ENCODE measurements around the gene SPTBN1. TPM values are rescaled to one million over a fixed set of nuclear protein-coding genes. Genes with fewer than 3 reads are reported as not detected.
"Not testable (repeated sequence)": the region's sequence is repeated elsewhere in the genome, so short reads cannot be mapped to it uniquely, and the experiment has no call there.

The SPTBN1 gene
- total RNA-seq, 1 donor from 2014 or later, result 391 TPM

- no peak for ATAC-seq (ENCODE audit: poor library complexity)
- intact Hi-C loops (cut with DNase I), result loop anchor here (10.0 kb wide), 1 partner anchor 309 kb away; no protein-coding TSS in a partner anchor
- DNase-seq, result no peak
Measured at GRCh38 chr2:54513363-54513715, 57.2 kb downstream of the SPTBN1 start.

- no peak for ATAC-seq (ENCODE audit: poor library complexity)
- intact Hi-C loops (cut with DNase I), result loop anchor here (10.0 kb wide), 1 partner anchor 310 kb away; no protein-coding TSS in a partner anchor
Measured at GRCh38 chr2:54514822-54515569, 58.9 kb downstream of the SPTBN1 start.

GRCh38 chr2:54516842-54517241 is 60.7 kb downstream of the SPTBN1 start:
- no peak for ATAC-seq (ENCODE audit: poor library complexity)
- DNase-seq, result no peak
- intact Hi-C loops (cut with DNase I), result loop anchor here (10.0 kb wide), 1 partner anchor 312 kb away; no protein-coding TSS in a partner anchor

More at GRCh38 chr2:54514822-54515569, 58.9 kb downstream of the SPTBN1 start:
- no peak for DNase-seq

- DNase-seq; ATAC-seq (ENCODE audit: poor library complexity): not testable (repeated sequence)
- intact Hi-C loops (cut with DNase I), result loop anchor here (10.0 kb wide), 1 partner anchor 313 kb away; no protein-coding TSS in a partner anchor
Measured at GRCh38 chr2:54518016-54518415, 61.9 kb downstream of the SPTBN1 start.

DNA sequence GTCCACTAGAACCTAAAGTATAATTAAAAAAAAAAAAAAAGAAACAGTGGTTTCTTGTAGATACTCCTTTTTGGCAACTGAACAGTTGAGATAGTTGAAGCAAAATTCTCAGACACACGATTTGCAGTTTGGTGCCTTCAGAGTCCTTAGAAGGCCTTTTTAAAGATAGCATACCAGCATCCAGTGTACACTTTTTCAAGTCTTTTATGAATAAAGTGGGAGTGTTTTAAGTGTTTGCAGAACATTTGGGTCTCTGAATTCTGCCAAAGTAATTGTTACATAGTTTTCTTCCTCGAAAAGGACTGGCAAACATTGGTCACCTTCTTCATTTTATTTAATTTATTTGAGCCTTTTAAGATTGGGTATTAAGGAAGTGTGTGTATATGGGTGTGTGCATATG is 62.3 kb downstream of the SPTBN1 start:
- ATAC-seq (ENCODE audit: poor library complexity) (no peak), DNase-seq (no peak)
- intact Hi-C loops (cut with DNase I), result loop anchor here (10.0 kb wide), 1 partner anchor 314 kb away; no protein-coding TSS in a partner anchor

GRCh38 chr2:54519841-54520459 is 63.8 kb downstream of the SPTBN1 start:
- no peak for DNase-seq
- ATAC-seq (ENCODE audit: poor library complexity), result no peak
- intact Hi-C loops (cut with DNase I), result loop anchor here (10.0 kb wide), 2 partner anchors 115 to 315 kb away; no protein-coding TSS in a partner anchor

DNA sequence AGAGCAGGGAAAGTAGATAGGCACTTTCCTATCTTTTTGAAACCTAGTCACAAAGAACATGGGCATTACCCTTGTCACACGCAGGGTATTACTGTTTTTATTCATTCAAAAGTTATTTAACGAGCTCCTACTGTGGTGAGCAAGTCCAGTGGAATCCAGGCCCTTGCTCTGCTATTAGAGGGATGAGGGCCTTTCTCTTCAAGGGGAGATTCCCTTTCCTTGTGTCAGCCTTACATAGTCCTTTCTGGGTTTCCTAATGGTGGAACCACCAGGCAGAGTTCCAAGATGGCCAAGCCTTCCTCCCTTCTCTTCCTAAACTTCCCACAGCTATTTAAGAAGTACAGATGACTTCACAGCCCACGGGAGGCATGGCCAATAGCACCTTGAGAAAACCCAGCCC is 64.6 kb downstream of the SPTBN1 start:
- DNase-seq (no peak), ATAC-seq (ENCODE audit: poor library complexity) (no peak)
- intact Hi-C loops (cut with DNase I), result loop anchor here (10.0 kb wide), 1 partner anchor 114 kb away; no protein-coding TSS in a partner anchor

- ATAC-seq (ENCODE audit: poor library complexity), result peak; percentile 55
- intact Hi-C loops (cut with DNase I), result loop anchor here (10.0 kb wide), 1 partner anchor 112 kb away; no protein-coding TSS in a partner anchor
Measured at GRCh38 chr2:54522624-54523281, 66.6 kb downstream of the SPTBN1 start.

DNA sequence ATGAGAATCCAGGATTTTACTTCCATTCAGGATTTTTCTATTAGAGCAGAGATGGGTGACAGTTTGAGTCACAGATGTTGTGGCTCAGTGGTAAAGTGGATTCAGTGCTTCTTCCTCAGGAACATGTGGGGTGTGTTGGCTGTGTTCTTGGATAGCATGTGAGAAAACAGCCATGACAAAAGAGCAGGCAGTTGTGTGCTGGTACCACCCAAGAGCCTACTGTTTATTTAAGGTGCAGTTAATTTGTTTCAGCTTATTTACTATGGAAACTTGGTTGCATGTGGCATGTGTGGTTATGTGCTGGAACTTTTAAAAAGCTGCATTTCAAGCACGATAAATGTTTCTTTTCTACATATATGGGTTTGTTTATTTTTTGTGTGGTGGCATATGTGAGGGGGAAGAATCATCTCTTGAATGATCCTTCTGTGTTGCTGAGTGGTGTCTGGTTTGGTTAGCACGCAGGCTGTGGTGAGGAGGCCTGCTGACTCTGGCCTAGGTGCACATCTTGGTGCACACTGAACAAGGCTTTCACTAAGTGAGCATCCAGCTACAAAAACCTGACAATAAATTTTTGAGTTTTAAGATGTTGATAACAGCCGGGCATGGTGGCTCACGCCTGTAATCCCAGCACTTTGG is 67.3 kb downstream of the SPTBN1 start:
- intact Hi-C loops (cut with DNase I), result loop anchor here (10.0 kb wide), 1 partner anchor 111 kb away; no protein-coding TSS in a partner anchor
- ATAC-seq (ENCODE audit: poor library complexity), result no peak
- DNase-seq, result no peak

More at GRCh38 chr2:54522624-54523281, 66.6 kb downstream of the SPTBN1 start:
- DNase-seq, result no peak

DNA sequence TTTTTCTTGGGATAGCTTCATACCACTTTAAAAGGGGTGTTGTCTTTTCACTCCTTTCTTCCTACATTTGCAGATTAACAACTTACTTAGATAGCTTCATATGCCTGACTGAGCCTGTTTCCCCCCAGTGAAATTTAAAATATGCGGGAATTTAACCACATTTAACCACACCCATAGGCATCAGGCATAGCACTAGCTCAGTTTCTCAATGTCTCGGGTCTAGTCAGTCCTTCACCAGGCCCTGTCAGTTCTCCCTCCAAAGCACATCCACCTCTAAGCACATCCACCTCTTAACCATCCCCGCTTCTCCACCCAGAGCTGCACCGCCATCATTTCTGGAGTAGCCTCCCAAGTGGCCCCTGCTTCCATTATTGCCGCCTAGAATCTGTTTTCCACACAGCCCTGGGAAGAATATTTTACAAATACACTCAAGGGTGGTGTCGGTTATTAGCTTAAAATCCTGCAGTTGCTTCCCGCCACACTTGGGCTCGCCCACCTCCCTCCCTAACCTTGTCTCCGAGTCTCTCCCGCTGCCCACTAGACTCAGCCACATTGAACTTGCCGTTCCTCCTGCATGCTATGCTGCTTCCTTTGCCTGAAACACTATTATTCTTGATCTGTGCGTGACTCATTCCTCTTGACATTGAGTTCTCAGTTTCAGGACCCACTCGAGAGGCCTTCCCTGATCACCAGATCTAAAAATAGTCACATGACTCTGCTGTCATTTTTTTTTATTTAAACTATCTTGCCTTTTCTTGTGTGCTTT is 68.3 kb downstream of the SPTBN1 start:
- DNase-seq (no peak), ATAC-seq (ENCODE audit: poor library complexity) (peak; percentile 49)
- intact Hi-C loops (cut with DNase I), result loop anchor here (10.0 kb wide), 1 partner anchor 110 kb away; no protein-coding TSS in a partner anchor

DNA sequence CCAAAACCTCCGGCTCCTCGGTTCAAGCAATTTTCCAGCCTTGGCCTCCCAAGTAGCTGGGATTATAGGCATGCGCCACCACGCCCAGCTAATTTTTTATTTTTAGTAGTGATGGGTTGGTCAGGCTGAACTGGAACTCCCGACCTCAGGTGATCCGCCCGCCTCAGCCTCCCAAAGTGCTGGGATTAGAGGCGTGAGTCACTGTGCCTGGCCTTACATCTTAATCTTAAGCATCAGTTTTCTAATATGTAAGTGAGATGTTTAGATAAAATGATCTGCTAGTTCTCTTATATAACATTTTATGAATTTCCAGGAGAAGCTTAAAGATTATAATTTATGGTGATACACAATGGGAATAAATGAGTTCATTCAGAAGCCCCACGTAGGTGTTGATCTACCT is 69.2 kb downstream of the SPTBN1 start:
- DNase-seq (no peak), ATAC-seq (ENCODE audit: poor library complexity) (no peak)
- intact Hi-C loops (cut with DNase I), result loop anchor here (10.0 kb wide), 1 partner anchor 109 kb away; no protein-coding TSS in a partner anchor

- DNase-seq (no peak), ATAC-seq (ENCODE audit: poor library complexity) (peak; percentile 58)
- intact Hi-C loops (cut with DNase I), result loop anchor here (10.0 kb wide), 1 partner anchor 108 kb away; no protein-coding TSS in a partner anchor
Measured at GRCh38 chr2:54526226-54526879, 70.2 kb downstream of the SPTBN1 start.

GRCh38 chr2:54528311-54528955 is 72.3 kb downstream of the SPTBN1 start:
- ATAC-seq (ENCODE audit: poor library complexity) (no peak), DNase-seq (no peak)
- intact Hi-C loops (cut with DNase I), result loop anchor here (10.0 kb wide), 1 partner anchor 106 kb away; no protein-coding TSS in a partner anchor

DNA sequence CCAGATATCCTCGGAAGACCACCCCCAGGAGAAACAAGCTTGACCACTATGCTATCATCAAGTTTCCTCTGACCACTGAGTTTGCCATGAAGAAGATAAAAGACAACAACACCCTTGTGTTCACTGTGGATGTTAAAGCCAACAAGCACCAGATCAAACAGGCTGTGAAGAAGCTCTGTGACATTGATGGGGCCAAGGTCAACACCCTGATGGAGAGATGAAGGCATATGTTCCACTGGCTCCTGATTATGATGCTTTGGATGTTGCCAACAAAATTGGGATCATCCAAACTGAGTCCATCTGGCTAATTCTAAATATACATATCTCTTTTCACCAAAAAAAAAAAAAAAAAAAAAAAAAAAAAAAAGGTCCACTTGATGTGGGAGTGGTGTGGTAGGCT is 73.4 kb downstream of the SPTBN1 start:
- intact Hi-C loops (cut with DNase I), result loop anchor here (10.0 kb wide), 1 partner anchor 105 kb away; no protein-coding TSS in a partner anchor
- not testable (repeated sequence) for DNase-seq; ATAC-seq (ENCODE audit: poor library complexity)

GRCh38 chr2:54529935-54530334 is 73.8 kb downstream of the SPTBN1 start:
- intact Hi-C loops (cut with DNase I), result loop anchor here (10.0 kb wide), 1 partner anchor 105 kb away; no protein-coding TSS in a partner anchor
- DNase-seq (no peak), ATAC-seq (ENCODE audit: poor library complexity) (no peak)

GRCh38 chr2:54531558-54531957 is 75.4 kb downstream of the SPTBN1 start:
- ATAC-seq (ENCODE audit: poor library complexity) (no peak), DNase-seq (no peak)
- intact Hi-C loops (cut with DNase I), result no loop called here

DNA sequence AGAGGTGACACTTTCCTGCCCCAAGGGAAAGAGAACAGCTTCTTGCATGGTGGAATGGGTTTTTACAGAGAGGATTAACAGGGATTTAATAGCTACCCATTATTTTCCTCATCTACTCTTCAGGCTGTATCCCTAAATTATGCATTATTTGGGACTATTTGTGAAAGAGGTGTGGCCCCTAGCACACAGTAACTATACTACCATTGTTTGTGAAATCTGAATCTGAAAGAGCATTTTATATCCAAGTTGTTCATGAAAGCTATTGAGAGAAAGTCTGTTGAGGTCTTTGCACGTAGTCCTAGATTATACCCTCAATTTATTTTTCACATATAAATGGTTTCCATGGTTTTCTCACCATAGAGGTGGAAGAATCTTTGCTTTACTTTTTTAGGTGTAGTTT is 78.1 kb downstream of the SPTBN1 start:
- intact Hi-C loops (cut with DNase I), result no loop called here
- DNase-seq (no peak), ATAC-seq (ENCODE audit: poor library complexity) (no peak)
